Activated CD8-positive, alpha-beta T cell treated with anti-CD3 and anti-CD28 coated beads for 36 hours (primary cell): ENCODE results near the gene MFNG. TPM values are rescaled to one million over a fixed set of nuclear protein-coding genes. Genes with fewer than 3 reads are reported as not detected.
A peak's percentile ranks its signal among the peaks of the same experiment; 100 is the strongest.

Experiments
- ATAC-seq: fragments of 200-7000 bp; cut with Tn5 transposase; one replicate; pipeline ENCODE4 v1.10.0; 2021; ENCODE audit warnings: mild to moderate bottlenecking, moderate library complexity
- CTCF ChIA-PET: fragments of 350-600 bp; sonication (Branson Sonifier 250); formaldehyde crosslinking; loops from one replicate; lab custom pipeline; 2021; ENCODE audit warnings: antibody characterized with exemption; lab: Charles Lee
- POLR2A ChIA-PET: fragments of 350-600 bp; sonication (Branson Sonifier 250); formaldehyde crosslinking; loops from one replicate; lab custom pipeline; 2021; ENCODE audit warnings: antibody characterized with exemption; lab: Charles Lee
- DNase-seq: peaks from one replicate; pipeline ENCODE4 v3.0.0-alpha.2; 2020
- H3K27ac Mint-ChIP-seq: one replicate; pipeline ENCODE4 v1.8.0; 2021; ENCODE audit warnings: mild to moderate bottlenecking, mixed read lengths
- H3K27me3 Mint-ChIP-seq: one replicate; pipeline ENCODE4 v1.8.0; 2021; ENCODE audit warnings: mixed read lengths
- H3K36me3 Mint-ChIP-seq: one replicate; pipeline ENCODE4 v1.8.0; 2021; ENCODE audit warnings: low read depth, mixed read lengths
- H3K4me1 Mint-ChIP-seq: one replicate; pipeline ENCODE4 v1.8.0; 2021; ENCODE audit warnings: low read depth, mixed read lengths
- H3K4me3 Mint-ChIP-seq: one replicate; pipeline ENCODE4 v1.8.0; 2021; ENCODE audit warnings: mild to moderate bottlenecking, moderate library complexity, mixed read lengths
- H3K9me3 Mint-ChIP-seq: one replicate; pipeline ENCODE4 v1.8.0; 2021; ENCODE audit warnings: mixed read lengths
- CTCF ChIP-seq: fragments of 200-600 bp; IDR thresholded peaks from one replicate; pipeline ENCODE4 v1.8.0; 2022; ENCODE audit warnings: antibody characterized with exemption, mild to moderate bottlenecking
- intact Hi-C: fragments of 100-400 bp; cut with micrococcal nuclease; formaldehyde crosslinking; loops from one replicate; pipeline ENCODE4 v1.10.0; 2022
- total RNA-seq, 2 experiments: library from RNA; stranded (reverse); gene quantifications; one replicate each; pipeline ENCODE4 v1.2.3, GENCODE V29; 2021

The MFNG gene
- total RNA-seq, 2 experiments from 2014 or later = 155 to 160 TPM

DNA sequence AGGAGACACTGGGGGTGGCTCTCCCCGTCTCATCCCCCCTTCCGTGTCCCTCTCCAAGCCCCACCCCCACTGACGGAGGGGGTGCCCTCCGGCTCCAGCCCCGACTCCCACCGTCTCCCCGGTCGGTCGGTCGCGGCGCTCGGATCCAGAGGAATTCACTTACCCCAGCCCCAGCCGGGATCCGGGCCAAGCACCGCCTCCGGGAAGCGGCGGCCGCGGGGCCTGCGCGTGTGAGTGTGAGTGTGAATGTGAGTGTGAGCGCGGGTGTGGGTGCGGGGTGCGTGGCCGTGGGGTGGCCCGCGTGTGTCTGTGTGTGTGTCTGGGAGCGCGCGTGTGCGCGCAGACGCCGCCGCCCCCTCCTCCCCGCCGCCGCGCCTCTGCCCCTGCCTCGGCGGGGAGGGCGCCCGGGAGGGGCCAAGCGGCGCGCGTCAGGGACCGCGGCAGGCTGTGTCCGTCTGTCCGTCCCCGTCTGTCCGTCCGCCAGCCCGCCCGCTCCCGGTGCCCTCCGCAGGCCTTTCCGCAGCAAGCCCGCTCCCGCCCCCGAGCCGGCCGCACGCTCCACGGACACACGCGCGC, 59.0 kb downstream of the MFNG start, which contains the start of gene ELFN2:
Gene ELFN2 (minus strand): TSS at position 345 of the 576 bp plus-strand sequence. CDS start 51,945 bp downstream, outside the sequence.
- no peak for TF ChIP-seq CTCF
- Mint-ChIP-seq H3K4me3 (peak within 1 kb of the TSS; percentile 26), H3K27ac (no peak within 1 kb of the TSS), H3K4me1 (peaks cover 16% of the 10 kb centered on the region), H3K9me3 (peaks cover 4% of the 10 kb centered on the region), H3K36me3 (no peaks in the 10 kb centered on the region), H3K27me3 (peaks cover 52% of the 10 kb centered on the region)
- CTCF ChIA-PET = interaction anchor here (3.0 to 6.0 kb wide), 2 partner anchors 31 to 111 kb away, joined by 14 to 71 read pairs; no protein-coding TSS in a partner anchor
- ATAC-seq (no peak), DNase-seq (no peak)
- POLR2A ChIA-PET = no interaction called here
- intact Hi-C loops = no loop called here

DNA sequence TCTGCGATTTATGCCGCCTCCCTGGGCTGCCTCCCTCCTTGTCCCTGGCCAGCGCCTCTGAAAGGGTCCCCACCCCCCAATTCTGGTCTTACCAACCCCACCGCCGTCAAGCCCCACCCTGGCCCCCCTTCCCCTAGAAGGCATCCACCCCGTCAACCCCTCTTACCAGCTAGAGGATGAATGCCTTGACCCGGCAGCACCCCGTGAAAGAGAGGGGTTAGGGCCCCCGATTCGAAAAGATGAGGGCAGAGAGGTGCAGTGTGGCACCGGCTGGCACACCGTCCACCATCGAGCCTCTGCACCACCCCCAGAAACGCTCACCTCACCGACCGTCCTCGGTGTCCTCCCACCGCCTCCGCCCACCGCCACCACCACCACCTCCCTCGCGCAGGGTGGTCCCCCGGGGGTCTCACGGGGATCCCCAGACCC, 59.5 kb downstream of the MFNG start:
- Mint-ChIP-seq H3K9me3 (no peaks in the 10 kb centered on the region), H3K27me3 (peaks cover 49% of the 10 kb centered on the region), H3K4me3 (peak overlapping the region; percentile 26), H3K27ac (no peak overlapping the region), H3K4me1 (peaks cover 13% of the 10 kb centered on the region), H3K36me3 (no peaks in the 10 kb centered on the region)
- DNase-seq (no peak), ATAC-seq (no peak)
- intact Hi-C loops = no loop called here
- POLR2A ChIA-PET = interaction anchor here (1.0 kb wide), 1 partner anchor 9 kb away, joined by 5 read pairs; no protein-coding TSS in a partner anchor
- TF ChIP-seq CTCF = no peak
- CTCF ChIA-PET = no interaction called here

GRCh38 chr22:37425800-37426705, 60.1 kb downstream of the MFNG start:
- no peaks in the 10 kb centered on the region for H3K36me3 Mint-ChIP-seq
- intact Hi-C loops = no loop called here
- H3K4me3 Mint-ChIP-seq = no peak overlapping the region
- ChIA-PET CTCF (interaction anchor here (0.8 kb wide), 2 partner anchors 108 to 165 kb away, joined by 3 read pairs; no protein-coding TSS in a partner anchor), POLR2A (interaction anchor here (1.0 kb wide), 1 partner anchor 9 kb away, joined by 5 read pairs; no protein-coding TSS in a partner anchor)
- no peak overlapping the region for H3K27ac Mint-ChIP-seq
- no peaks in the 10 kb centered on the region for H3K9me3 Mint-ChIP-seq
- H3K27me3 Mint-ChIP-seq = peaks cover 52% of the 10 kb centered on the region
- ATAC-seq (no peak), DNase-seq (peak; percentile 11)
- no peak for TF ChIP-seq CTCF
- peaks cover 8% of the 10 kb centered on the region for H3K4me1 Mint-ChIP-seq

DNA sequence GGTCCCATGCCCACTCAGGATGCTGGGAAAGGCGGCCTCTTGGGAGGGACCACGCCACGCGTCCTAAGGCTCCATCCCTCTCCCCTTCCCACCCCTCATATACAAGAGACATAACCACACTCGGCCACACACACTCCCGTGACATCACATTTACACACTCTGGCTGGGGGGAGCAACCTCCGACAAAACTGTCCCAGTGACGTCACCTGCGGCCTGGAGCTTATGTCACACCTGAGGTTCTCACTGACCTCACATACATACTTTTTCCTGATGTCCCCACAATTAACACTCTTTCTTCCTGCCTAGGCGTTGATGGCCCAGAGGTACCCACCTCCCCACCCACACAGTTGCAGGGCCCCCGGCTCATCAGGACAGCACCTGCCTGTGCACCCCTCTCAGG, 60.8 kb downstream of the MFNG start:
- intact Hi-C loops = no loop called here
- ChIA-PET POLR2A (no interaction called here), CTCF (interaction anchor here (0.8 to 1.0 kb wide), 2 partner anchors 107 to 108 kb away, joined by 3 read pairs; no protein-coding TSS in a partner anchor)
- TF ChIP-seq CTCF = no peak
- no peak overlapping the region for H3K4me3 Mint-ChIP-seq
- peaks cover 10% of the 10 kb centered on the region for H3K4me1 Mint-ChIP-seq
- ATAC-seq (no peak), DNase-seq (no peak)
- no peaks in the 10 kb centered on the region for H3K36me3 Mint-ChIP-seq
- peaks cover 52% of the 10 kb centered on the region for H3K27me3 Mint-ChIP-seq
- H3K9me3 Mint-ChIP-seq = no peaks in the 10 kb centered on the region
- no peak overlapping the region for H3K27ac Mint-ChIP-seq
